ENCODE measurements around the gene SEMA5A.

SEMA5A gene

DNA sequence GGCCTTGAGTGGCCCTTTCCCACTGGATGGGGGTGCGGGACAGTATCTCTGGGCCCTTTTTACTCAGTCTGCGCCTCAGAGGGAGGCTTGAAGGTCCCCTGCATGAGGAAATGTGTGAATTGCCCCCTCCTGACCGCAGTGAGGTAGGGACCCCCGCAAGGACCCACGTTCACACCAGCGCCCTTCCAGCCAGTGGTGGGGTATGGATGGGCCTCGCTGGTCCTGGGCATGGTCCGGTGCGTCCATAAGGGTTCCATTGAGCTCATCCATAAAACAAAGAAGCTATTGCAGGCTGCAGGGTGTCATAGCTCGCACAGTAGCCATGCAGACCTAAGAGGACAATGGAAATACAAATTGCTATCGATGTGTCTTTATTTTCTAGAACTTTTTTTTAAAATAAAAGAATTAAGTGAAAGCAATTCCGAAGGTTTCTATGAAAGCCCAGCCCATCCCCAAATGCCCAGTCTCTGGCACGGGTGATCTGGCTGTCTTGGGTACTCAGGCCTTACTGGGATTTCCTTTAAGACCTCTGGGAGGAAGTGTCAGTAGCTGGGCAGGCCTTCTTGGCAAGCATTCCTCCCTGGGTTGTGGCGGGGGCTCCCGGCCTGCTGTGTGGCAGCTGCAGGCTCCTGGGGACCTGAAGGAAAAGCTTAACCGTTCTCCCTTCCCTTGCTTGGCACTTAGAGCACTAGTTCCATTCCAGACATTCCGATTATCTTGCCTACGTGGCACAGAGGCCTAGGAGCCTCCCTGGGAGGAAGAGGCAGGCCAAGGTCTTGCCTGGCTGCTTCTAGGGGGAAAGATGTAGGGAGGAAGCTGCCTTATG is 1.5 kb upstream of the SEMA5A start:
- no peak for DNase-seq

DNA sequence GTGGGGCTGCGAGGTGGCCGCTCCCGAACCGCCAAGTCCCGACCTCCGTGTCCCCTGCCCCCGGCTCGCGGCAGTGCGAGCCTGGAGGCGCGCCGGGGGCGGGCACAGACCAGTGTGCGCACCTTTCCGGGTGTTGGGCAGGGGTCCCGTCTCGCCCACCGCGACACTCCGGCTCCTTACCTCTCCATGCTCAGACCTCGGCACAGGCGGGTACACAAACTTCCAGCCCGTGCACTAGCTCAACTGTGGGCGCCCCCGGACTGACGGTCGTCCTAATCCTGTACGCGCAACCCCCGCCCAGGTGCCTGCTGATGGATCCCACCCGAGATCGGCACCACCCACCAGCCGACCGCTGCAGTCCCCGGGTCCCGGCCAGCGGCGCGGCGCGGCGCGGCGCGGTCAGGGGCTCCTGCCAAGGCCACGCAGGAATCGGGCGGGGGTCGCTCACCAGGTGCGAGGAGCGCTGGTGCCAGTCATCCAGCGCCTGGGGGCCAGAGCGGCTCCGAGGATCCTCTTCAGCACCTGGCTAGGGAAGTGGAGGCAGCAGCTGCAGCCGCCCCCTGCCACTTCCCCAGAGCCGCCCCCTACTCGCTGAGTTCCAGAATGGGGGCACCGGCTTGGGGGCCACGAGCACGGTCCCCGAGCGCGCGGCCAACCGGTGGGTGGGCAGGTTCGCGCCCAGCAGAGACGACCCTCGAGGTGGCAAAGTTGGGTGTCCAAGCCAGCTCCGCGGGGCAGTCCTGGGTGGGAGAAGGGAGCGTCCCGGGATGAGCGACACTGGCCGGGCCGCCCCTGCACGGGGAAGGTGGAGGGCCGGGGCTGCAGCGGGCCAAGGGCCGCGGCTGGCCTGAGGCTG is 511 bp downstream of the SEMA5A start:
- no peak for DNase-seq

DNA sequence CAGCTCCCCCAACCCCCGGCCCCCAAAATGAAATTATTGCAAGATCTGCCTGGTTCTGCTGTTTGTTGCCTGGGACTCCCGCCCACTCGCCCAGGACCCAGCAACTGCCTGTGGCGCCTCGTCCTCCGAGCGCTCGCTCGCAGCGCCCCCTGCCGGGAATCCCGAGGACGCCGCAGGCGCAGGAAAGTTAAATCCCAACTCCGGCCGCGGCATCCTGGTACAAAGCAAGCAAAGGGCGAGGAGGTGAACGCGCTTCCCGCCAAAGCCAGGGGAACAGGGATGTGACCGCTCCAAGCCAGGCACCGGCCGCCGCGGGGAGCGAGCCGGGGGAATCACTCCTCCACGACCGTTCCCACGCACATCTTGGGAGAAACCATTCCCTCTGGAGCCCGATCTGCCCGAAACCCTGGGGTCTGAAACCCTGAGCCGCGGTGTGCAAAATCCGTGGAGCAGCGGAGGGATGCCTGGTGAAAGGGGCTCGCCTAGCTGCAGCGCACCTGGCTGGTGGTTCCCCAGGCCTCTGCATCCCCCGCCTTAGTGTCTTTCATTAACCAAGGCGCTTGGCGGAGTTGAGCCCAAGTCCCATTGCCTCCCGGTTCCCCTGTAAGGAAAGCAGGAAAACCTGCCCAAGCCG is 1.3 kb downstream of the SEMA5A start:
- peak; percentile 82 for DNase-seq

DNA sequence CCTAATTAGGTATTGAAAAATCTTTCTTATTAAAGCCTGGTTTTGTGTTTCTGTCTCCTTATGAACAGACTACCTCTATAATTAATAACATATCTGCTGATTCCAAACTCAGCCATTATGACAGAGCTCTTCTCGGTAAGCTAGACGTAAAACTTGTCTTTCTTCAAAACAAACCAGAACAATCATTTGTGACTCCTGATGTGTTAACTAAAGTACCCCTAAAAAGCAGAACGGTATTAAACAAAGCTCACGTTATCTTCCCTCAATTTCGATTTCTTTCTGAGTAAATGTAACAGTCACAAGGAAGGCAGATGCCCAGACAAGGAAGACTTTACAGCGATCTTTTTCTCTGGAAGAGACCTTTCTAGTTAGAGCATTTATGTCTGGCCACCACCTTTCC is 1.8 kb downstream of the SEMA5A start:
- no peak for DNase-seq

DNA sequence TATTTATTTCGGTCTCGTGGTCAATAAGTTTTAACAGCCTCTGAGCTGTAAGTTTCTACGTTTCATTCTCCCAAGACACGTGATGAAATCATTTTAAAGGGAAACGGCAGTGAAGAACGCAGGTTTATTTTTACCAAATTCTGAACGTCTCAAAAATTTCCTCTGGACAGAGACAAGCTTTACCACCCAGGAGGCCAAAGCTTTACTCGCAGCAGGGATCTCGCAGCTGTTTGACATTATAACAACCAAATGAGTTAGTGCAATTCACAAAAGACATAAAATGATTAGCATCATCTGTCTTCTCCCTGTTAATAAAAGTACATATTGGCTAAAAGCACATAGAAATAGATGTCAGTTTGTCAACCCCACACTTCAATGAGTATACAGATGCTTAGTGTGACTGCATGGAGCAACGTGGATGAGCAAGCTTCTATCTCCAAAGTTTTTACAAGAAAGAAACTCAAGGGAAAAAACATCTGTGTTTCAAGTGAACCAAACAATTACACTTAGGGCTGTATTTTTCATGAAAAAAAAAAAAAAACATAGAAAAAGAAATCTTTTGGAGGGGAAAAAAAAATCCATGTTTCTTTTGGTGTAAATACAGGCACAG is 2.5 kb downstream of the SEMA5A start:
- DNase-seq: no peak

DNA sequence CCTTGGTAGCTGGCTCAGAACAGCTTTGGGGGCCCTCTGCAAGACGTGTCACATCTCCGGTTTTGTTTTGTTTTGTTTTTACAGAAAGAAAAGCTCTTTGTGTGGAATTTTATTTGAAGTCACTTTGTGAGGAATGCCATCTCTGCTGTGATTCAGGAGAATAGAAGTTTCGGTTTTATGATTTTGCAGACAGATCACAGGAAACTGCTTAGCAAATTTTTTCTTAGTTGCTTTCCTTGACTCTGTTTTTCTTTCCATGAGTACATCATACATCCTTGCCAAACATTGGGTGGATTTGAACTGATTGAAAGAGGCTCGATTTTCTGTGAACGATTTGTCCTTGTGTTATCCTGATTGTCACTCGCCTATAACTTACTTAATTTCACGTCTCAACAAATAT is 5.1 kb downstream of the SEMA5A start:
- DNase-seq: no peak

DNA sequence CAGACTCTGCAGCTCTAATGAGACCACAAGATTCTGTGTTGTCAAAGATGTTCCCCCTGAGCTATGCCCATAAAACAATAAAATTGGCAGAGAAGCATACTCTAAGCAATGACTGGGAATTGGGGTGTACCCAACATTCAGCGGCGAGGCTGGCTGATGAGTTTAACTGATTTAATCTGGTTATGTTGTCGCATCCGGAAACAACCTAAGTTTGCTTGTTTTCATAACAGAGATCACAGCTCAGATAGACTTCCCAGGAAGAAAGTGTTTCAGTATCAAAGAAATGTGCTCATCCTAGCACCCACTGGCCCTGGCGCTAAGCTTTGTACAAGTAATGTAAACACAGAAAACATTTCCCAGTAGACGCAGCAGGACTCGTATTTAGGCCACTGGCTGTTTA is 7.4 kb downstream of the SEMA5A start:
- DNase-seq: no peak

DNA sequence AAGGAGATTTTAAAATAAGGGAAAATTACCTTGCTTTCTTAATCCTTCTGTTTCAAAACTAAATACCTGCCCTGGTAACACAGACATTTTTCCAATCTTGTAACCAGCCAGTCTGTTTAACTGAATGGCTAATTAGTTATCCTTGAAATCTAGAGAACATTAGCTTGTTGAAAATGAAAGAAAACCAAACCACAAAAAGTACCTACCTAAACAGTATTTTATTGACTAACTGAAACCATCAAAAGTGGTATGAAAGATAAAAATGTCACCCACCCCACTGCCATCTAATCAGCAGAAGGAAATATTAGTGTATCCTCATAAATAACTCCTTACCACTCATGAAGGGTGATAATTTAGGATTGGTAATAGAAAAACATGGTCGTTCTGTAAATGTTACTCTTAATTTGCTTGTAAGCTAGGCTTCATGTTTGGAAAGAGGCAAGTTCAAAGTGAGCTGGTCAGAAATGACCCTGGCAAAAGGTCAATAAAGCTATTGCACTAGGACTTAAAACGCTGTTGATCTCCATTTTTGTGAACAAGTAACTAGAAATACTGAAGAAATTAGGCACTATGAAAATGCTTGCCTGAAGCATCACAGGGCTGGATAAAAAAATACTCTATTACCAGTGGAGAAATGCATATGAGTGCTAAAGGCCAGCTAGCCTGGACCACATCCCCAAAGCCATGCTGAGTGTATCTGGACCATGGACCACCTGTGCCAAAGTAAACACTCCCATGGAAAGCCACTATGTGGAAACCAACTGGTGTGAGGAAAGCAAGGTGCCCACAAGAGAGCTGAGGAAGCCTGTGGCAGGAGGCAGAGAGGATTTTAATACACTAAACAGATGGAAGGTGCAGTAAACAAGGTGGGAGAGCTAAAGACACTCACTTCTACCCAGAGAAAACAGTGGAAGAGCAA is 8.4 kb downstream of the SEMA5A start:
- no peak for DNase-seq

DNA sequence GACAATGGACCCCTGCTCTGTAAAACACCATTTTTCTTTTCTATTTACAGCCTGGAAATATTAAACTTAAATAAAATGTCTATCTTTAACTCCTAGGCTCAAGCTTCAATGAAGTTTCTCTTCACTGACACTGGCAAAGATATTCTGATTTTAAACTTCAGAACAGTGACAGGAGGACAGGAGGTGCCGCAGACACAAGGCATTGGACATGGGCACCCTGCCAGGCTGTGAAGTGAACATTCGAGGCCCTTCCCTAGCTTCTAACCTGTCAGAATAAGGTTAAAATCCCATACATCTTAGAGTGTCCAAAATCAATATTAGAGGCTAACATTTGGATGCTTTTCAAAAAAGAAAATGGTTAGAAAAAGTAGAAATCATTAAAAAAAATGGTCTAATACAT is 9.2 kb downstream of the SEMA5A start:
- DNase-seq: no peak

DNA sequence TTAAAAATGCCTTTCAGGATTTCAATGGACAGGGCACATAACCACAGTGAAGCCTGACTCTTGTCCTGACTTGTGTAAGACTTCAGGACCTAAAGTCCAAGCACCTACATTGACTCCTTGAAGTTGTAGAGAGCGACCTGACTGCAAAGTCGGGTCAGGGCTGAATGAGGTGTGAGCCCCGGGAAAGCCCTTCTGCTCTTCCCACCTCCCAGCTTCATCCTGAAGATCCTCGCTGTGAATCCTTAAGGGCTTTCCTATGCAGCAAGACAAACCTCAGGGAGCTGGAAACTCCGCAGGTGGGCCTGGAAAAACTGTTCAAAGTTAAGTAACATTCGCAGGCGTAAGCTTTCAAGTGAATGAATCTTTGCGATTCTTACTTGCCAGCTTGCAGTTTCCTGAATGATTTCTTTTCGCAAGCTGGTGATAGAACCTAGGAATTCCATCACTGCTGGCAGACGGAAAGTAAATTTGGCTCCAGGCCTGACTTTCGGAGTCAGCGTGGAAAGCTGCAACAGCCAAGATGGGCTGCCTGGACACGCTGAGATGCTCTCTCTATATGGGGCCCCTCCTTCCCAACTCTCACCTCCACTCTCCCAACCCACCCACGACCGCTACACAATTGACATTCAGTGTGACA is 10.9 kb downstream of the SEMA5A start:
- DNase-seq: no peak

DNA sequence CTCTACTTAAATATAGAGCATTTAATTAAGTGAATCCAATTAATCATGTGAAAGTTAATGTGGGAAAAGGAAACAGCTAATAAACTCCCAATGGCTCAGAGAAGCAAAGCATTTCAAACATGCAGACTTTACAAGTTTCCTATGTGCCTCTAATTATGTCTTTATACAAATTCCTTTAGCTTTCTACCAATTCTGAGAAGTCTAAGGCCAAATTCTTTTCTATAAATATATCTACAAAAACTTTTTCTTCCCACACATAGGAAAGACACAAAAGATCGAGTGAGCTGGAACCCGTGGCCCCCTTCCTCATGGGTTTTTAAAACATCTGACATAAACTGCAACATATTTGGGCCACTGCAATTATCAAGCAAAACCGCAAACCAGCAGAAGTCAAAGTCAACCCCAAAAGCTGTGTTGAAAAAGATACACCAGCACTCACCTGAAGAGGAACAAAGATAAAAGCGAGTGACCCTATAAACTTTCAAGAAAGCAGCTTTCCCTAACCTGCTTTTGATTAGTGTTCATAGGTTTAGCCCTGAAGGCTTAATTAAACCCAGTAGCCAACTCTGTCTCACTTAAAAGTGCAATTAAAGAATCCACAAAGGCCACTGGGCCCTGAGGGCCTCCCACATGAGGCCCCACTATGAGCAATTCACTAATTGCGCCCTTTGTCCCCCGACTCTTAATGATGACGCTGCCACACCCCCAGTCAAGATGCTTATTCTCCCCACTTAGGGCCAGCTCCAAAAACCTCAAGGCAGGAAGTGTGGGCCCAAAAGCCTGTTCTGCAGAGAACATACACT is 12.1 kb downstream of the SEMA5A start:
- no peak for DNase-seq

DNA sequence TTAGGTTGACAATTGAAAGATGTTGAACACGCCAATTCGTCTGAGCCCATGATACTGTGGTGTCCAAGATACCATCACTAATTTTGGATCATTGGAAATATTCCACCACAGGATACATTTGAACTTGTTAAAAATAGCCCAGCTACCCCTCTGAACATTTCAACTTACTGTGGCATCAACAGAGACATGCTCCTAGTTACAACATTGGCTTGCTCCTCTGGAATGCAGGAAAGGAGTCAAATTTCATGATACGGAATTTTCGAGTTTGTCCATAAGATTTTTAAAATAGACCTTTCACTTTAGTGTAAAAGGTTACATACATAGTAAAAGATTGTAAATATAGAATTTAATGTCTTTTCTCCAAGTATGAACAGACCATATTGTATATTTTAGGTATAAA is 12.8 kb downstream of the SEMA5A start:
- DNase-seq: no peak

DNA sequence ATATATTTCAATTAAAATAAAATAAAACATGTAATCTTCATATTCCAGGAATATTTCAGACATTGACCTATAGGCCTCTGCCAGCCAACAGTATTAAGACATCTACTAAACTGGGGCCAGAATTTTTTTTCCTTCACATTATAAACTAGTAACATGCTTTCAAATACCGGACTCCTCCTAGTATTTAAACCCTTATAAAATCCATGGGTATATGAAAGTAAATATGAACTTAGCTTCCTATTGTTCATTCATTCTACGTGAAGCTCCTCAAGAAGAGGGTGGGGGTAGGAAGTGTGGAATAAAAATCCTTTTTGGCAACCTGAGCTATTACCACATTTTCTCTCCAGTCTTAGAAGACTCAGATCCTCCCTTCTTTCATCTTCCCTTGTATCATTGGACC is 16.4 kb downstream of the SEMA5A start:
- DNase-seq: no peak

DNA sequence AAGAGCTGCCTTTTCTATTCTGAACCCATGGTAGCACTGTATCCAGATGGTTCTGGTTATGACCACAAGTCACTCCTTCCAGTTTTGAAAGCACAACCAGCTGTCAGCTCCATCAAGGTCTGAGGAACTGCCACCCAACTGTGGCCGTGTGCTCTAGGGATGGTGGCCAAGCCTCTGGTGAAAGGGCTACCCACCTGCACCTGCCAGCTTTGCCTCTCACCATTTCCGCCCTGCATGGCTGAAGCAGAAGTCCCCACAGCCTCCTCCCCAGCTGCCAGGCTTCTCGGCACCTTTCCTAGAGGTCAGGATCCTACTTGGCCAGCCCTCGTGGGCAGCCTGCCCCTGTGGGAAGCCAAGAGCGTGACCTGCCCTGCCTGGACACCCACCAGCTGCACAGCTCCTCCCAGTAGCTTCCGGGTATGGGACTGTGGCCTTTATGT is 16.8 kb downstream of the SEMA5A start:
- no peak for DNase-seq

DNA sequence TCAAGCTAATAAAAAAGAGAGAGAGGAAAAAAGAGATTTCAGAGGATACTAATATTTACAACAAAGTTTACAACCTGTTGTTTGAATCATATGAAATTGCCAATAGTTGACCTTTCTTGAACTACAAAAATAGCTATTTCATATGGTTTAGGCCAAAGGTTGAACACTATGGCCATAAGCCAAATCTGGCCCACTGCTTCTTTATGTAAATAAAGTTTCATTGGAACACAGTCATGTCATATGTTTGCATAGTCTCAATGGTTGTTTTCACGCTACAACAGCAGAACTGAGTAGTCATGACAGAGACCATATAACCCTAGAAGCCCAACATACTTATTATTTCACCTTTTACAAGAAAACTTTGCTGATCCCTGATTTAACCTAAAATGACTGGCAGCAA is 20.9 kb downstream of the SEMA5A start:
- DNase-seq: no peak

DNA sequence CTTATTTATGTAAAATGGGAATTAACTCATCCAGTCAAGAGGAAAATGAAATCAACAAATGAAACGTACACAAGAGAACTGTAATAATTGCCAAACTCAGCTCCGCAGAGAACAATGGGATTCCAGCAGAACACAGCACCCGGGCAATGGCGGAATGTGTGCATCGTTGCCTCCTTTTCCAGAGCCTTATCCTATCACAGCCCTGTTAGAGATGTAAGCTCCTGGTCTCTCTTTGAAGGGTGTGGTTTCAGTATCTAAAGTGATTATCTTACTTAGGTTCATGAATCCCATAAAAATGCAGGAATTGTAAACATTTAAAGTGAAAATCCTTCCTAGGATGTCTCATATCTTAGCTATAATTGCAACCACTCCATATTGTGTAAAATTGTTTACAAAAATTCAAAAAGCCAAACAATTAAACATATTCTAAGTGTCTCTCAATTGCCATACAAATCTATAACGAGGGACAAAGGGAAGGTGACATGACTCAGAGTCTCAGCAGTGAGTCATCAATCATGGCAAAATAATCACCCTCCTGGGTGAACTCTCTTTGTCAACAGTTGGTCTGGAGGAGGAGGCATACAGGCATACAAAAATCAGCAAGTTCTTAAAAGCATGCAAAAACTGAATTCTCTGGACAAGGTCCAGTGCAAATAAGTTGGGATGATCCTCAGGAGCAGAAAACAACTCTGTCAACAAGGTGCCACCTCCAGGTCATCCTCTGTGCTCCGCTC is 22.6 kb downstream of the SEMA5A start:
- no peak for DNase-seq

DNA sequence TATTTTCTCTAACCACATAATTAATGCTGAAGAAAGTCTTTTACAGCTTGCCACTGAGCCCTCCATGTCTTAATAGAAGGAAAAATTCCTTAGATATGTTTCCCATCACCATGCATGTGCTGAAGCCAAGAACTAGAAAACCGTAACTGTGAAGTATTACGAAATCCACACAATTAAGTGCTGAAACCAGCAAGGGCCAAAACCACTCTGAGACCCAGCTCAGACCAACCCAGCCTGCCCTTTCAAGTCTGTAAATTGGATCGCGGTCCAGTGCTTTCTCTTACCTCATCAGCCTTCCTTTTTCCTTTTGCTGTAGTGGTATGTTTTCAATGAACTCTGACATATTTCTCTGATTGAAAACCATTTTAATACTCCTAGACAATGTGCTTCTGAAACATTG is 26.3 kb downstream of the SEMA5A start:
- DNase-seq: no peak

DNA sequence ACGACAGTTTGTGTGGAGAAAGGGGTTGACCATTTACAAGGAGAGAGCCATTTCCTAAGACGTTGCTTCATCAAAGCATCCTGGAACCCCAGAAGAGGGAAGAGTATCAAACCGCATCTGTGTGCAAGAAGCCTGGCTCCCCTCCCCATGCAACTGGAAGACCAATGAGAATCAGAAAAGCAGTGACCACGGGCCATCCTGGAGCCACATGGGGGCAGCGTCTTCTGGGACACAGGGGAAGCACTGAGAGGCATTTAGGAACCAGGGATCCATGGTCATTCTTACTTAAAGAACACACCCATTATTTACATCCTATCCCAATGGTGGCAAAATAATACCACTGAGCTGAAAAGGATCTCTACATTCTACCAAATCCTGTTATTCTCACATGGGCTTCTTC is 29.3 kb downstream of the SEMA5A start:
- no peak for DNase-seq

DNA sequence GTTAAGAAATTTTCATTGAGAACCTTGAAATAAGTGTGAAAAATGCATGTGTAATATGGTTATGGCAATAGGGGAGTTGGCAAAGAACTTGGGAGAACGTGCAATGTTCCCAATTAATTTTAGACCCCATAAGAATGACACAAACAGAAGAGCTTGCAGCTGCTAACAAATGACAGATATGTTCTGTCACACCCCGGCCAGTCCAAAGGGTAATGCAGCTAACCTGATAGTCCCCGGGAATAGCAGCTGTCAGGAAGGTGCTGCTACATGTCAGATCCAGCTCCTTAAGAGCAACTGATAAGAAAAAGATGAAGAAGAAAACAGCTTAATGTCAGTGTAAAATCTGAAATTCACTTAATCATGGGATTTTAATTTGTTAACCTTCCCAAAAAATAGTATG is 30.4 kb downstream of the SEMA5A start:
- no peak for DNase-seq

DNA sequence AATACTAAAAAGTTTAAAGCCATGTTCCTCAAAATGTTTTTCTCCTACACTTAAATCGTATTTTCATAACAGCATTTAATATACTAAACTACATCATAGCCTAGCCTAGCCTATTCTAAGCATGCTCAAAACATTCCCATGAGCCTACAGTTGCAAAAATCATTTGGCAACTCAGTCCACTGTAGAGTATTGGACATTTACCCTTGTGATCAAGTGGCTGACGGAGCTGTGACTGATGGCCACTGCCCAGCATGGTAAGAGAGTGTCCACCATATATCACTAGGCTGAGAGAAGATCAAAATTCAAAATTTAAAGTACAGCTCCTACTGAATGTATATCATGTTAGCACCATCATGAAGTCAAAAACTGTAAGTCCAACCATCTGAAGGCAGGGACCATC is 30.9 kb downstream of the SEMA5A start:
- no peak for DNase-seq

Data from activated effector memory CD4-positive, alpha-beta T cell treated with anti-CD3 and anti-CD28 coated beads, Interleukin-2, amount 50 U/mL, for 16 hours (primary cell).